DLD1 (cell line): Measurements from ENCODE around the gene GPATCH1.
"Not testable (repeated sequence)": the region's sequence is repeated elsewhere in the genome, so short reads cannot be mapped to it uniquely, and the experiment has no call there.

Source experiments
- in situ Hi-C: cut with HindIII; loops from 2 replicates; pipeline ENCODE4 v1.10.0; 2017; ENCODE audit warnings: low sequenced_read_pairs

The GPATCH1 gene

DNA sequence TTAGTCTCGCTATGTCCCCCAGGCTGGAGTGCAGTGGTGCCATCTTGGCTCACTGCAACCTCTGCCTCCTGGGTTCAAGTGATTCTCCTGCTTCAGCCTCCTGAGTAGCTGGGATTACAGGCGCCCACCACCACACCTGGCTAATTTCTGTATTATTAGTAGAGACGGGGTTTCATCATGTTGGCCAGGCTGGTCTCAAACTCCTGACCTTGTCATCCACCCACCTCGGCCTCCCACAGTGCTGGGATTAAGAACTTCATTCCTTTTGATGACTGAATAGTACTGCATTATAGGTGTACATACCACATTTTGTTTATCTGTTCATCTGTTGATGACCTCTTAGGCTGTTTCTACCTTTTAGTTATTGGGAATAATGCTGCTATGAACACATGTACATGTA is 71.6 kb downstream of the GPATCH1 start:
- in situ Hi-C loops = not testable (repeated sequence)

DNA sequence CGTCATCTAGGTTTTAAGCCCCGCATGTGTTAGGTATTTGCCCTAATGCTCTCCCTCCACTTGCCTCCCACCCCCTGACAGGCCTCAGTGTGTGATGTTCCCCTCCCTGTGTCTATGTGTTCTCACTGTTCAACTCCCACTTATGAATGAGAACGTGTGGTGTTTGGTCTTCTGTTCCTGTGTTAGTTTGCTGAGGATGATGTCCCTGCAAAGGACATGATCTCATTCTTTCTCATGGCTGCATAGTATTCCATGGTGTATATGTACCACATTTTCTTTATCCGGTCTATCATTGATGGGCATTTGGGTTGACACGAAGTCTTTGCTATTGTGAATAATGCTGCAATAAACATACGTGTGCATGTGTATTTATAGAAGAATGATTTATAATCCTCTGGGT is 73.3 kb downstream of the GPATCH1 start:
- in situ Hi-C loops = not testable (repeated sequence)

DNA sequence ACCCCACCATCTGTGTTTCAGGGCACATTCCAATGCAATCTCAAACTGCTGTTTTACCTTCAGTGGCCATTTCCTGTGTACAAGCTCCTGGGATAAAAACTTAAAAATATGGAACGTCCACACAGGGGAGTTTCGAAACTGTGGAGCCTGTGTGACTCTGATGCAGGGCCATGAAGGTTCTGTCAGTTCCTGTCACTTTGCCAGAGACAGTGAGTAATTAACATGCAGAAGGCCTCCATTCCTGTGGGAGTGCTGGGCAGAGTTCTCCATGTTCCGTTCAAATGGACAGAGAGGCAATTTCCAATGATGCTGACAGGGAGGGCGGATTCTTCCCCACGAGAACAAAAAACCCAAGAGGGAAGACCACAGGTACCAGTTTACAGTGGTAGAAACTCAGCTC is 75.4 kb downstream of the GPATCH1 start:
- in situ Hi-C loops = no loop called here

DNA sequence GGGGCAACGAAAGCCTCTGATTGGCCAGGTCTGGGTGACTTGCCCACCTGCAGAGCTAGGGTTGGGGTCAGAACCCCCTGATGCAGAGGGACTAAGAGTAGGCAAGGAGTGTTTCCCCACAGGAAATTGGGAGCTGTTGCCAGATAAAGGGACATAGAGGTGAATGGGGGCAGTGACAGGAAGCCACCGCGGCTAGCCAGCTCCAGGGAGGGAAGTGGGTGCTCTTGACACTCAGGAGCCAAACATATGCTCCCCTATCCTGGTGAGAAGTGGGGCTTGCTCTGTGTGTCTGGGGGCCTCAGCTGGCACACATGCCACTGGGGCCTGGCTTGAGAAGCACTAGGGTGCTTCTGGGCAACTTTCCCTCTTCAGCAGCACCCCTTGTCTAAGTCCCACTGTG is 76.9 kb downstream of the GPATCH1 start:
- in situ Hi-C loops = no loop called here

DNA sequence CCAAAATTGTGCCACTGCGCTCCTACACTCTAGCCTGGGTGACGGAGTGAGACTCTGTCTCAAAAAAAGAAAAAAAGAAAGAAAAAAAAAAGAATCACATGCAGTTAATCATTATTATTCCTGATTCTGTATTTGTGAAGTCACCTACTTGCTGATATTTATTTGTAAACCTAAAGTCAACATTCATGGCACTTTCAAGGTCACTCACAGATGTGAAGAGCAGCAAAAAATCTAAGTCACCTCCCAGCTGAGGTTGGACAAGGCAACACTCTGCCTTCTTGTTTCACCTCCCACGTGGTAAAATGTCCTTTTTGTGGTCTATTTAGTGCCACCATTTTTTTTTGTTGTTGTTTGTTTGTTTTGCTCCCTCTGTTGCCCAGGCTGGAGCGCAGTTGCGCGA is 77.4 kb downstream of the GPATCH1 start:
- in situ Hi-C loops = no loop called here

DNA sequence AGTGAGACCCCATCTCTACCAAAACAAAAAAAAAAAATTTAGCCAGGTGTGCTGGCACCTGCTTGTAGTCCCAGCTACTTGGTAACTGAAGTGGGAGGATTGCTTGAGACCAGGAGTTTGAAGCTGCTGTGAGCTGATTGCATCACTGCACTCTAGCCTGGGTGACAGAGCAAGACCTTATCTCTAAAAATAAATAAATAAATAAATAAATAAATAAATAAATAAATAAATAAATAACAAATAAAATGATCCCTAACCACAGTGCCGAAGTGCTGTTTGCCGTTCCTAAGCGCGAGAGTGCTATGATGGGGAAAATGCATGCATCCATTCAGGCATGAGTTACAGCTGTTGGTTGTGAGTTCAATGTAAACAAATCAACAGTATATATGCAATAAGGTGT is 78.2 kb downstream of the GPATCH1 start:
- in situ Hi-C loops = no loop called here

DNA sequence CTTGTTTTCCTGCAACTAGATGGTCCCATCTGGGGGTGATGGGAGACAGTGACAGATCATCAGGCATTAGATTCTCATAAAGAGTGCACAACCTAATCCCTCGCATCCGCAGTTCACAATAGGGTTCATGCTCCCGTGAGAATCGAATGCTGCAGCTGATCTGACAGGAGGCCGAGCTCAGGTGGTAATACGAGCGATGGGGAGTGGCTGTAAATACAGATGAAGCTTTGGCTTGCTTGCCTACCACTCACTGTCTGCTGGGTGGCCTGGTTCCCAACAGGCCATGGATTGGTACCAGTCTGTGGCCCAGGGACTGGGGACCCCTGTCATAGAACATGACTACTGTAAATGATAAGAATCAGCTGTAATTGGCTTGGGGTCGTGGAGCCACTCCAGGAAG is 78.9 kb downstream of the GPATCH1 start:
- in situ Hi-C loops = loop anchor here (10.0 kb wide), 1 partner anchor 135 kb away; no protein-coding TSS in a partner anchor

DNA sequence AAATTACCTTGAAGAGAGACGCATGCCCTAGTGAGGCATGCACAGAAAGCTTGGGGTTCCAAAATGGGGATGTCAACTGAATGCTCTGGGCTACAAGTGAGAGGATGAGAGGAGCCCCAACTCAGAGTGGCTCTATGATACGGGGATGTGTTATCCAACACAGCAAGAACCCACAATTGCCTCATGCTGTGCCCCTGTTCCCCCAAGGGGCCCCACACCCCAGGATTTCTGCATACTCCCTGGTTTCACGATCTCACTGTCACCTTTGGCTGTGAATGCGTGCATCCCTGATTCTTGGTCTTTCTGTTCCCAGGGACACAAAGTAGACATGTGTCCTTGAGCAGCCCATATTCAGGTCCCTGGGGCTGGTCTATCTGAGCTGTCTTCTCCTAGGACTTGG is 80.2 kb downstream of the GPATCH1 start:
- in situ Hi-C loops = loop anchor here (10.0 kb wide), 1 partner anchor 134 kb away; no protein-coding TSS in a partner anchor

DNA sequence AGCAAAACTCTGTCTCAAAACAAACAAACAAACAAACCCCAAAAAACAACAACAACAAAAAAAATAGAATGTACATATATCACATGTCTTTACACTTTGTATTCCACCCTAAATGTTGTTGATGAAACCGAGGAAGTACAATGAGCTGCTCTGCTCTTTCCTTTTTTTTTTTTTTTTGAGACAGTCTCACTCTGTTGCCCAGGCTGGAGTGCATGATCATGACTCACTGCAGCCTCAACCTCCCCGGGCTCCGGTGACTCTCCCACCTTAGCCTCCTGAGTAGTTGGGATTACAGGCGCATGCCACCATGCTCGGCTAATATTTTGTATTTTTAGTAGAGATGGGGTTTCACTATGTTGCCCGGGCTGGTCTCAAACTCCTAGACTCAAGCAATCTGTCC is 82.5 kb downstream of the GPATCH1 start:
- in situ Hi-C loops = loop anchor here (10.0 kb wide), 1 partner anchor 131 kb away; no protein-coding TSS in a partner anchor

DNA sequence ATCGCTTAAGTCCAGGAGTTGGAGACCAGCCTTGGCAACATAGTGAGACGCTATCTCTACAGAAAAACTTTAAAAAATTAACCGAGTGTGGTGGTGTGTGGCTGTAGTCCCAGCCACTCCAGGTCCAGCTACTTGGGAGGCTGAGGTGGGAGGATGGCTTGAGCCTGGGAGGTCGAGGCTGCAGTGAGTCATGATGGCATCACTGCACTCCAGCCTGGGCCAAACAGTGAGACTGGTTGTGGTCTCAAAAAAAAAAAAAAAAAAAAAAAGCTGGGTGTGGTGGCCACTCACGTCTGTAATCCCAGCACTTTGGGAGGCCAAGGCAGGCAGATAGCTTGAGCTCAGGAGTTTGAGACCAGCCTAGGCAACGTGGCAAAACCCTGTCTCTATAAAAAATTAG is 85.1 kb downstream of the GPATCH1 start:
- in situ Hi-C loops = loop anchor here (10.0 kb wide), 1 partner anchor 129 kb away; no protein-coding TSS in a partner anchor

DNA sequence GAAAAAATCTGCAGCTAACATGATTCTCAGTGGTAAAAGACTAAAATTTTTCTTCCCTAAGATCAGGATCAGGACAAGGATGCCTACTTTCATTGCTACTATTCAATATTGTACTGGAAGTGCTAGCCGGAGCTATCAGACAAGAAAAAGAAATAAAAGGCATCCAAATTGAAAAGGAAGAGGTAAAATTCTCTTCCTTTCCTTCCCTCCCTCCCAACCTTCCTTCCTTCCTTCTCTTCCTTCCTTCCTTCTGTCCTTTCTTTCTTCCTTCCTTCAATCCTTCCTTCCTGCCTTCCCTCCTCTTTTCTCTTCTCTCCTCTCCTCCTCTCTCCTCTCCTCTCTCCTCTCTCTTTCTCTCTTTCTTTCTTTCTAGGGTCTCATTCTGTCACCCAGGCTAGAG is 86.5 kb downstream of the GPATCH1 start:
- in situ Hi-C loops = loop anchor here (10.0 kb wide), 1 partner anchor 127 kb away; no protein-coding TSS in a partner anchor

DNA sequence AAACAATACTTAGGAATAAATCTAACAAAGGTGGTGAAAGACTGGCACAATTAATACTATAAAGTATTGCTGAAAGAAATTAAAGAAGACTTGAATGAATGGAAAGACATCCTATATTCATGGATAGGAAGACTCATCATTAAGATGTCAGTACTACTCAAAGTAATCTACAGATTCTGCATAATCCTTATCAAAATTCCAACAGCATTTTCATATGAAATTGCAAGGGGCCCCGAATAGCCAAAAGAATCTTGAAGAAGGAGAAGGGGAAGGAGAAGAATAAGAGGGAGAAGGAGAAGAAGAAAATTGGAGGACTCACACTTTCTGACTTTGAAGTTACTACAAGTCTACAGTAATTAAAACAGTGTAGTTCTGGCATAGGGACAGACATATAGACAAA is 87.5 kb downstream of the GPATCH1 start:
- in situ Hi-C loops = loop anchor here (10.0 kb wide), 1 partner anchor 126 kb away; no protein-coding TSS in a partner anchor

DNA sequence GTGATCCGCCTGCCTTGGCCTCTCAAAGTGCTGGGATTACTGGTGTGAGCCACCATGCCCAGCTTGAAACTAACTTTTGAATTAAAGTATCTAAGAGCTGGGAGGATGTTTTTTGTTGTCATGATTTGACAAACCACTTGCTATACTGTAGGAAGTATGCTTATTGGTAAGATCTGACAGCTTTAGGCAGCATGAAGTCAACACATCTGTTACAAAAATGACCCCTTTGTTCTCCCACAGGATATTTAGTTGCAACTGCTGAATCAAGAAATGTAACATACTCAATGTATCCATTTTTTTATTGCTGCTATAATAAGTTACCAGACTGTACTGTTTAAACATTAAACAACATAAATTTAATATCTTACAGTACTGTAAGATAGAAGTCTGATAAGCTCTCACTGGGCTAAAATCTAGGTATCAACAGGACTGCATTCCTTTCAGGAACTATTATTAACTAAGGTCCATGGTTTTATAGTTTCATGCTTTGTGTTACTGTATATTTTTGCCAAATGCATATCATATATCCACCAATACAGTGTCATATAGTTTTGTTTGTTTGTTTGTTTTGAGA is 90.3 kb downstream of the GPATCH1 start:
- in situ Hi-C loops = no loop called here

DNA sequence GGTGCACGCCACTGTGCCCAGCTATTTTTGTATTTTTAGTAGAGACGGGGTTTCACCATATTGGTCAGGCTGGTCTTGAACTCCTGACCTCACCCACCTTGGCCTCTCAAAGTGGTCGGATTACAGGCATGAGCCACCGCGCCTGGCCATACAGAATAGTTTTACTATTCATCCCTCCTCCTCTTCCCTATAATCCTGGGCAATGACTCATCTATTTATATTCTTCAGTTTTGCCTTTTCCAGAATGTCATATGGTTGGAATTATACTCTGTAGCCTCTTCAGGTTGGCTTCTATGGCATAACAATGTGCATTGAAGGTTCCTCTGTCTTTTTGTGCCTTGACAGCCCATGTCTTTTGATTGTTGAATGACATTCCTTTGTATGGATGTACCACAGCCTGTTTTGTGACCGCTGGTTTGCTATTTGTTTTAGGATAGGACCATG is 91.0 kb downstream of the GPATCH1 start:
- in situ Hi-C loops = no loop called here

DNA sequence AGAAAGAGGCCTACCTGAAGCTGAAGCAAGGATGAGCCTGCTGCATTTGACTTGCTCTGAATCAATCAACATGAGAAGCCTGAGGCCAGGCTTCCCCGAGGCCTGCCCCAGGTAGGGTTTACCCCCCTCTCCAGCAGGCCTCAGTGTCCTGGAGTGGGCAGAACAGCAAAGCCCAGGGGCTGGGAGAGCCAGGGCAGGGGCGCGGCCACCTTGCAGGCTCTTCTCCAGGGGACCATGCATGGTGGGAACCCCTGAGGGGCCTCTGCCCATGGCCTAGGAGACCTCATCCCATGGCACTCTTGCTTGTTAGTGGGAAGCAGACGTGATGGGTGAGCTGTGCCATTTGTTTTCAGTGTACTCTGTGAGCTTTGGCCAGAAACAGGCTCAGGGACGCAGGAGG is 93.2 kb downstream of the GPATCH1 start:
- in situ Hi-C loops = no loop called here

DNA sequence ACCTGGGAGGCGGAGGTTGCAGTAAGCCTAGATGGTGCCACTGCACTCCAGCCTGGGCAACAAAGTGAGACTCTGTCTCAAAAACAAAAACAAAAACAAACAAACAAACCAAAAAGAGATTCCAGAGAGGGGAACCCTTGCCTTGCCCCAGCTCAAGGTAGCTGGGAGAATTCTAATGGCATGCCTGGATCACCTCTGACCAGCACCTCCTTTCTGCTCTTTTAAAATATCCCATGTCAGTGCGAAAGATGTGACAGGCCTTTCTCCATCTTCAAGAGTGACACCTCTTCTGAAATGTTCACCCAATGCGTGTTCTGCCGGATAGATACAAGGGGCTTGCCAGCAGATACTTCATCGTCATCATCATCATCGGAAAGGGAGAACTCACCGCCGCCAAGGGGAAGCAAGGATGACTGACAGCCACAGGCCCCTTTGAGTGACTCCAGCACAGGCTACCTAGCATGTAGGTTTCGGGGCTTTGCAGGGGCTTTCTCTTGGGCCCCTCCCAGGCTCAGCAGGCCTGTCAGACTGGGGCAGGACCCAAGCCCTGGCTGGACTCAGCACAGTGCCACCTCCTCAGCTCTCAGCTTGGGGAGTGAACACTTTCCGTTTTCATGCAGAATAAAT is 94.3 kb downstream of the GPATCH1 start:
- in situ Hi-C loops = no loop called here

DNA sequence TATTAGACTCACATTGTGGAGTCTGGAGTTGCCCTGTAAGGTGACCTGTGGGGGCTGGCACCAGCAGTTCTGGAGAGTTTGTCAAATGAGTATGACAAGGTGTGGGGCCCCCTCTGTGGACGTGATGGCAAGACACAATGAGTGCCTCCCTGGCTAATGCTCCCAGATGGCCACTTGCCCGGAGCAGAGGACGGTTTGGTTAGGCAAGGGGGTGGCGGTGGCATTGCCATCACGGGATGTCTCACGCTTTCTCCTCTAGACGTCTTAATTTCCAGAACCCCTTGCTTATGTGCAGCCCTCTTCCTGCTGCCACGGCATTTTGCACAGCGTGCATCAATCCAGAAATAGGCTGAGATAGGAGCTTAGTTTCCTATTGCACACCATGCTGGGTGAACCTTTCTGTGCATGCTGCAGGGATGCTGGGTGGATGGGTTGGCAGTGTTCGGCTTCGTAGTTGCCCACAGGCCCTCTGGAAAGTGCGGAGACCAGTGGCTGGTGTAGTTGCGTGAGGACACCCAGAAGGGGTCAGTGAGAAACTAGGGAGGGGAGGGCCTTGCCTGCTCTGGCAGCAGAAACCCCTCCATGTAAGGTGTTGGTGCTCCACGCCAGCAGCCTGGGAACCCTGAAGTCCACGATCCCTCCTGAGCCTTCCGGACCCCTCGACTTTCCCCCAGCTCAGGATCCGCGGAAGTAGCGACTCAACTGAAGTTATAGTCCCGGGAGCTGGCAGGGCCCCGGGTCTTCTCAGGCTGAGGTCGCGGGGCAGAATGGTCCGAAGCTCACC is 95.1 kb downstream of the GPATCH1 start:
- in situ Hi-C loops = no loop called here

DNA sequence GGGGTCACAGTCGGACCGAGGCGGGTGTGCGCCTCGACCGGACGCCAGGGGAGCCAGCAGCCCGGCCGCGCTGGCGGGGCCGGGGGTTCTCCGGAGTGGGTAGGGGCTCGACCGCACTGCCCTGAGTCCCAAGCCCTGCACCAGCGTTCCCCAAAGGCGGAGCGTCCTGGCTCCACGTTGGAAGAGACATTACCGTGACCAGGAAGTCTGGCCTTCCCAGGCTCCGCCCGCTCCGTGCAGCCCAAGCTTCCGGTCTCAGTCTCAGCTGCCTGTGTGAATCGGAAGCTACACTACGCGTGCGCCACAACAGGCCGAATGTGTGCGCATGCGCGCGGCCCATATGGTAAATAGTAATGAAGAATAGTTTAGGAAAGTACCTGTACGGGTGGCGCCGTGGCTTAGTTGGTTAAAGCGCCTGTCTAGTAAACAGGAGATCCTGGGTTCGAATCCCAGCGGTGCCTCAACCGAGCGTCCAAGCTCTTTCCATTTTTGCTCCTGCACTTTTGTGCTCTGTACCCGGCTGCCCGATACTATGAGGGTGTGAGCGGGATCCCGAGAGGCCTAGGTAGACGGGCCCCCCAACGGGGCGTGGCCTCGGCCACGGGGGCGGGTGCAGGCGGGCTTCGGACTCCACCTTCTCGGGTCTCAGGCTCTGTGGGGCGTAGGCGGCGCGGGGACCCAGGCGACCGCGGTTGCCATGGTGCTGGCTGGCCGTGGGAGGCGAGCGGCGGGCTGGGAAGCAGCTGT is 95.9 kb downstream of the GPATCH1 start:
- in situ Hi-C loops = no loop called here

DNA sequence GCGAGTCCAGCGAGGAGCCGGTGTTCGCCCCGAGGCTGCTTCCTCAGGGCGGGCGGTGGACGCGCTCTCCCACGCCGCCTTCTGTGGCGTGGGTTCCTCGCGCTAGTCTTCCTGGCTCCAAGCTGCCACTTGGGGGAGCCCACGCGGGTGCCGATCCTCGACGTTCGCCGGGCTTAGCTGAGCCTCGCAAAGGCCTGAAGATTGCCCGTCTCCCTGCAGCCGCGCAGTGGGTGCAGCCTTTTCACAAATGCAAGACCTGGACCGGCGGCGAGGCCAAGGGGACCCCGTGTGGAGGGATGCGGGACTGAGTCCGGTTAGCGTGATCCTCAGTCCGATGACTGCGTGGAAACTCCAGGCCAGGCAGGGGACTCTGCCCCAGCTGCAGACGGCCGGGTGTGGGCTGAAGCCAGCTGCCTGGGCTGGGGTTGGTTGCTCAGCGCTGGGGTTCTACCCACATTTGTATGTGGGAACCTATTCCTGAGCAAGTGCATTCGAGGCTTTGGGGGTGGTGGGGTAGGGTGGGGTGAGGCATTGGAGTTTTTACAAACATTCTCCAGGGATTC is 96.5 kb downstream of the GPATCH1 start:
- in situ Hi-C loops = no loop called here
